Epithelial cell of proximal tubule (primary cell): ENCODE results near the gene SOX6. TPM values are rescaled to one million over a fixed set of nuclear protein-coding genes. Genes with fewer than 3 reads are reported as not detected.

Source experiments
- DNase-seq: peaks from one replicate; pipeline ENCODE4 v3.0.0-alpha.2; 2011; ENCODE audit warnings: low read depth
- H3K4me3 ChIP-seq: 2 replicates; pipeline ENCODE4 v1.5.1; 2011; ENCODE audit warnings: low read depth, mild to moderate bottlenecking, low read length
- CTCF ChIP-seq: conservative IDR thresholded peaks from 2 replicates; pipeline ENCODE4 v1.5.1; 2012; ENCODE audit warnings: low read depth, mild to moderate bottlenecking, low read length
- total RNA-seq: library from RNA; depleted of rRNA; stranded (reverse); fragments of >200 nt; gene quantifications from 2 replicates; pipeline ENCODE4 v1.2.3, GENCODE V29; 2015

SOX6 gene
- total RNA-seq, 1 donor from 2014 or later: 1.6 TPM

- TF ChIP-seq CTCF: no peak
- DNase-seq: no peak
- no peak overlapping the region for H3K4me3 ChIP-seq
These were observed 228.6 kb downstream of the SOX6 start for GRCh38 chr11:16127732-16128131.

- DNase-seq: no peak
- TF ChIP-seq CTCF: no peak
- H3K4me3 ChIP-seq: no peak overlapping the region
These were observed 230.0 kb downstream of the SOX6 start for GRCh38 chr11:16126362-16126761.

GRCh38 chr11:16125796-16126195 lies 230.6 kb downstream of the SOX6 start:
- H3K4me3 ChIP-seq: no peak overlapping the region
- no peak for DNase-seq
- no peak for TF ChIP-seq CTCF

- no peak overlapping the region for H3K4me3 ChIP-seq
- DNase-seq: no peak
- no peak for TF ChIP-seq CTCF
These were observed 232.0 kb downstream of the SOX6 start for GRCh38 chr11:16124390-16124789.

GRCh38 chr11:16121853-16122252 lies 234.5 kb downstream of the SOX6 start:
- no peak for DNase-seq
- no peak overlapping the region for H3K4me3 ChIP-seq
- TF ChIP-seq CTCF: no peak

- no peak for DNase-seq
- H3K4me3 ChIP-seq: no peak overlapping the region
- TF ChIP-seq CTCF: no peak
These were observed 236.3 kb downstream of the SOX6 start for GRCh38 chr11:16120008-16120407.

- no peak for DNase-seq
- no peak for TF ChIP-seq CTCF
- H3K4me3 ChIP-seq: no peak overlapping the region
These were observed 238.2 kb downstream of the SOX6 start for GRCh38 chr11:16117989-16118756.
